Ovary (tissue), 9 donors: ENCODE results near the gene DCLRE1B. TPM values are rescaled to one million over a fixed set of nuclear protein-coding genes. Genes with fewer than 3 reads are reported as not detected.

Experiments
- DNase-seq, 5 donors: peaks; one replicate each; pipeline ENCODE4 v3.0.0-alpha.2; 2019 to 2020
- H3K27ac ChIP-seq, 2 donors: fragments of 200-600 bp; one replicate each; pipeline versions ENCODE4 v1.5.1 to v1.8.0; 2019 to 2022
- H3K27me3 ChIP-seq: fragments of 200-600 bp; one replicate; pipeline ENCODE4 v1.8.0; 2022
- H3K36me3 ChIP-seq: fragments of 200-600 bp; sonication (generic); one replicate; pipeline ENCODE4 v1.5.1; 2019
- H3K4me1 ChIP-seq: one replicate; pipeline ENCODE4 v1.8.1; 2013; ENCODE audit warnings: mild to moderate bottlenecking, moderate library complexity; ENCODE audit not compliant: insufficient read depth
- H3K4me3 ChIP-seq: fragments of 200-600 bp; sonication (generic); one replicate; pipeline ENCODE4 v1.5.1; 2017
- H3K9me3 ChIP-seq, 2 donors: fragments of 200-600 bp in 1 of 2; sonication (generic) in 1 of 2; one replicate each; pipeline versions ENCODE4 v1.5.1 to v1.8.1; 2013 to 2019; ENCODE audit warnings: mild to moderate bottlenecking in 1 of 2, moderate library complexity in 1 of 2
- EP300 ChIP-seq: sonication (generic); formaldehyde crosslinking; IDR thresholded peaks from one replicate; pipeline ENCODE4 v1.6.1; 2017; ENCODE audit warnings: antibody characterized with exemption
- POLR2A ChIP-seq: fragments of 450-650 bp; IDR thresholded peaks from one replicate; pipeline ENCODE4 v1.6.1; 2017; ENCODE audit warnings: antibody characterized with exemption, mild to moderate bottlenecking, moderate library complexity
- WGBS, 3 donors: extraction: QIAGEN DNeasy Blood & Tissue Kit in 1 of 3; methylation state at CpG; one replicate each; pipeline versions ENCODE4 v1.1.5 to v1.1.7; 2013 to 2017; 5-methylcytosine and 5-hydroxymethylcytosine counted together
- intact Hi-C, 4 donors: fragments of 100-400 bp; cut with DNase I; formaldehyde crosslinking; loops; one replicate each; pipeline versions ENCODE4 v1.11.0 to v1.15.1; 2022 to 2023
- polyA plus RNA-seq, 2 donors: library from polyadenylated mRNA; stranded (reverse); fragments of 200-250 nt in 1 of 2; fragments of 350-450 nt in 1 of 2; fragmentation: Illumina TruSeq in 1 of 2; extraction: RNeasy Lipid Tissue Mini Kit (QIAGEN cat#74804) in 1 of 2; gene quantifications; one replicate each; pipeline ENCODE4 v1.2.3, GENCODE V29; 2013 to 2014
- total RNA-seq, 7 donors: library from RNA; depleted of rRNA in 2 of 7; stranded (reverse); fragments of >200 nt in 2 of 7; fragmentation: NEBNext Ultra II Directional in 3 of 7; extraction: Animal tissue kit (Norgen Biotek cat#: 25700) in 3 of 7; gene quantifications; one replicate each; pipeline versions ENCODE4 v1.1.0 to v1.2.4, GENCODE V29; 2016 to 2023
- TF ChIP-seq, protein P1 (sequence below), 3 donors: fragments of 450-650 bp in 2 of 3; fragments of 200-600 bp in 1 of 3; IDR thresholded peaks; one replicate each; pipeline versions ENCODE4 v1.5.1 to v1.8.0; 2016 to 2022; ENCODE audit warnings: antibody characterized with exemption in 3 of 3, mild to moderate bottlenecking in 1 of 3
- donor health status: DM: no; HTN: no; CAD: no; lungs with moderate emphysema.
- donor health status: DM: no; HTN: no; CAD: no.
- donor health status: Bipolar disorder and iron deficiency.
- donor health status: DM: yes; HTN: yes; CAD: no.
- donor health status: DM: no; HTN: no; CAD: no.
- donor health status: DM: yes; HTN: yes; CAD: no.

The DCLRE1B gene
- total and polyA plus RNA-seq, 9 donors: 2.4 to 7.1 (median 5.0) TPM

DNA sequence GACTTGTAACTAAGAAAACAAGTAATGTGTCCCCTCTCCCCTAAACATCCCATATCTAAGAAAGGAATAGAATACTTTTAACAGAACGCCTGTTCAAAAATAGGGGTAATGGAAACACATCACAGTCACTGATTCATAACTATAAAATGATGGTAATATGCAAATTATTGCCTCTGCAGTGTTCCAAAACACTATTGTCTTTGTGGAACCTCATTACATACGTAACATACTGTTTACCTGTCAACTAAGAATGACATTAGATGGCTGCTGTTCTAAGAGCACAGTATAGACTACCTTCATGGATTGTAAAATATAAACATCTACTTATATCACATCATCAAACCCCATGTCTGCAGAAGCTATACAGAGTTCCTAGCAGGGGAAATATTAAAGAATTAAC, 14.3 kb upstream of the DCLRE1B start:
- no peak overlapping the region for H3K27ac ChIP-seq
- TF ChIP-seq POLR2A (no peak), EP300 (no peak)
- TF ChIP-seq, protein P1, sequence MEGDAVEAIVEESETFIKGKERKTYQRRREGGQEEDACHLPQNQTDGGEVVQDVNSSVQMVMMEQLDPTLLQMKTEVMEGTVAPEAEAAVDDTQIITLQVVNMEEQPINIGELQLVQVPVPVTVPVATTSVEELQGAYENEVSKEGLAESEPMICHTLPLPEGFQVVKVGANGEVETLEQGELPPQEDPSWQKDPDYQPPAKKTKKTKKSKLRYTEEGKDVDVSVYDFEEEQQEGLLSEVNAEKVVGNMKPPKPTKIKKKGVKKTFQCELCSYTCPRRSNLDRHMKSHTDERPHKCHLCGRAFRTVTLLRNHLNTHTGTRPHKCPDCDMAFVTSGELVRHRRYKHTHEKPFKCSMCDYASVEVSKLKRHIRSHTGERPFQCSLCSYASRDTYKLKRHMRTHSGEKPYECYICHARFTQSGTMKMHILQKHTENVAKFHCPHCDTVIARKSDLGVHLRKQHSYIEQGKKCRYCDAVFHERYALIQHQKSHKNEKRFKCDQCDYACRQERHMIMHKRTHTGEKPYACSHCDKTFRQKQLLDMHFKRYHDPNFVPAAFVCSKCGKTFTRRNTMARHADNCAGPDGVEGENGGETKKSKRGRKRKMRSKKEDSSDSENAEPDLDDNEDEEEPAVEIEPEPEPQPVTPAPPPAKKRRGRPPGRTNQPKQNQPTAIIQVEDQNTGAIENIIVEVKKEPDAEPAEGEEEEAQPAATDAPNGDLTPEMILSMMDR (IDR thresholded peaks at IDR 0.05): no peak
- intact Hi-C loops: loop anchor here in 1 of 4 donors (10.0 kb wide), 1 partner anchor 46 kb away; no protein-coding TSS in a partner anchor
- H3K9me3 ChIP-seq: no peaks in the 10 kb centered on the region
- H3K4me1 ChIP-seq: no peaks in the 10 kb centered on the region
- no peak overlapping the region for H3K4me3 ChIP-seq
- no peaks in the 10 kb centered on the region for H3K27me3 ChIP-seq
- DNase-seq: no peak
- WGBS, 3 donors: 50 to 75% (median 69%) methylated on average over 2 of the region's 2 CpGs
- H3K36me3 ChIP-seq: no peaks in the 10 kb centered on the region

DNA sequence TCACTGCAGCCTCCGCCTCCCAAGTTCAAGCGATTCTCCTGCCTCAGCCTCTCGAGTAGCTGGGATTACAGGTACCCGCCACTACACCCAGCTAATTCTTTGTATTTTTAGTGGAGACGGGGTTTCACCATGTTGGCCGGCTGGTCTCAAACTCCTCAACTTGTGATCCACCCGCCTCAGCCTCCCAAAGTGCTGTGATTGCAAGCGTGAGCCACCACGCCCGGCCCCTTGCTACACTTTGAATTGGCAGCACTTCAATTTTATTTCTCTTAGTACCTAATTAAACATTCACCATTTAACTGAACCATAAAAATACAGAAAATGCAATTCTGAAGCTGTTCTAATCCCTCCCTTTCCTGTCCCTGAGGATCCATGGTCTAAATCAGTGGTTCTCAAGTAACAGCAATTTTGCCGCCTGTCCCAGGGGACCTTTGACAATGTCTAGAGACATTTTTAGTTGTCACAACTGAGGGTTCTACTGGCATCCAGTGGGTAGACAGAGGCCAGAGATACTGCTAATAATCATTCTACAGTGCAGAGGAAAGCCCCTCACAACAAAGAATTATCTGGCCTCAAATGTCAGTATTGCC, 13.4 kb upstream of the DCLRE1B start:
- intact Hi-C loops: loop anchor here in 1 of 4 donors (10.0 kb wide), 1 partner anchor 47 kb away; no protein-coding TSS in a partner anchor
- no peaks in the 10 kb centered on the region for H3K4me1 ChIP-seq
- TF ChIP-seq EP300: no peak
- TF ChIP-seq, protein P1 (IDR thresholded peaks at IDR 0.05): no peak
- no peak for TF ChIP-seq POLR2A

DNA sequence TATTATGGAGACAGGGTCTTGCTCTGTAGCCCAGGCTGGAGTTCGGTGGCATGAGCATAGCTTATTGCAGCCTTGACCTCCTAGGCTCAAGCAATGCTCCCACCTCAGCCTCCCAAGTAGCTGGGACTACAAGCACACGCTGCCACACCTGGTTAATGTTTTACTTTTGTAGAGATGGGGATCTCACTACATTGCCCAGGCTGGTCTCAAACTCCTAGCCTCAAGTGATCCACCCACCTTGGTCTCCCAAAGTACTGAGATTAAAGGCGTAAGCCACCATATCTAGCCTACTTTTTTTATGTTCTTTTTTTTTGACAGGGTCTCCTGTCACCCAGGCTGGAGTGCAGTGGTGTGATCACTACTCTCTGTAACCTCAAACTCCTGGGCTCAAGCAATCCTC, 11.9 kb upstream of the DCLRE1B start:
- no peaks in the 10 kb centered on the region for H3K36me3 ChIP-seq
- TF ChIP-seq, protein P1 (IDR thresholded peaks at IDR 0.05): no peak
- TF ChIP-seq POLR2A (no peak), EP300 (no peak)
- H3K27me3 ChIP-seq: no peaks in the 10 kb centered on the region
- DNase-seq: no peak
- no peak overlapping the region for H3K27ac ChIP-seq
- intact Hi-C loops: loop anchor here in 1 of 4 donors (10.0 kb wide), 1 partner anchor 48 kb away; no protein-coding TSS in a partner anchor
- H3K9me3 ChIP-seq: no peaks in the 10 kb centered on the region
- no peak overlapping the region for H3K4me3 ChIP-seq
- WGBS, 3 donors: 79 to 90% (median 85%) methylated on average over 3 of the region's 3 CpGs
- H3K4me1 ChIP-seq: no peaks in the 10 kb centered on the region

More for the DNA sequence above, 13.4 kb upstream of the DCLRE1B start:
- no peak overlapping the region for H3K27ac ChIP-seq
- H3K4me3 ChIP-seq: no peak overlapping the region
- no peaks in the 10 kb centered on the region for H3K27me3 ChIP-seq
- DNase-seq: no peak
- no peaks in the 10 kb centered on the region for H3K9me3 ChIP-seq
- WGBS, 3 donors: 88 to 94% (median 90%) methylated on average over 11 of the region's 11 CpGs
- no peaks in the 10 kb centered on the region for H3K36me3 ChIP-seq

DNA sequence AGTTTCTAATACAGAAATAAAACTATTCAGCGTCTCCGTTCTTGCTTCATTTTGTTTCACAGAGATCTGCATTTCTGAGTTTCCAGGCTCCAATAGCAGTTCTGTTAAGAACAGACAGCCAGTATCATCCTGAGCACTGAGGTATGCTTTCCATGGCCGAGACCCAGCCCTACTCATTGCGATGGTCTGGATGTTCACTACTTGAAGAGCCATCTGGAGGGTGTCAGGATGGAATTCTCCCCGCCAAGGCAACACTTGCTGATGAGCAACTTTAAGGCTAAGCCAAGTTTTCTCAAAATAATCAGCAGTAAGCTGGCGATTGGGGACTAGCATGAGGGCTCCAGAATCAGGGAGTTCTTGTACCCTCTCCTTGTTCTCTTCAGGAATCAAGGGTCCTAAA, 10.0 kb upstream of the DCLRE1B start:
- H3K27me3 ChIP-seq: no peaks in the 10 kb centered on the region
- no peak overlapping the region for H3K4me3 ChIP-seq
- DNase-seq: no peak
- intact Hi-C loops: loop anchor here in 1 of 4 donors (10.0 kb wide), 1 partner anchor 50 kb away; no protein-coding TSS in a partner anchor
- H3K36me3 ChIP-seq: no peaks in the 10 kb centered on the region
- no peak for TF ChIP-seq EP300
- TF ChIP-seq POLR2A: no peak
- TF ChIP-seq, protein P1 (IDR thresholded peaks at IDR 0.05): no peak
- WGBS, 3 donors: 52 to 60% (median 54%) methylated on average over 6 of the region's 6 CpGs
- H3K4me1 ChIP-seq: no peaks in the 10 kb centered on the region
- H3K27ac ChIP-seq: no peak overlapping the region
- no peaks in the 10 kb centered on the region for H3K9me3 ChIP-seq
